B cell (primary cell): ENCODE measurements around the gene GADD45G. TPM values are rescaled to one million over a fixed set of nuclear protein-coding genes. Genes with fewer than 3 reads are reported as not detected.

Source experiments
- ATAC-seq: fragments of 200-7000 bp; cut with Tn5 transposase; one replicate; pipeline ENCODE4 v1.10.0; 2021; ENCODE audit warnings: low read depth, mild to moderate bottlenecking, moderate number of reproducible peaks, moderate library complexity
- CTCF ChIA-PET: fragments of 350-600 bp; sonication (Branson Sonifier 250); formaldehyde crosslinking; loops from one replicate; lab custom pipeline; 2021; ENCODE audit warnings: antibody characterized with exemption, inconsistent platforms; lab: Charles Lee
- POLR2A ChIA-PET: fragments of 350-600 bp; sonication (Branson Sonifier 250); formaldehyde crosslinking; loops from one replicate; lab custom pipeline; 2021; ENCODE audit warnings: antibody characterized with exemption; lab: Charles Lee
- DNase-seq: peaks from one replicate; pipeline ENCODE4 v3.0.0; 2013
- H2AFZ ChIP-seq: 2 replicates; pipeline ENCODE4 v1.6.1; 2012; ENCODE audit warnings: mild to moderate bottlenecking, low read depth, low read length; ENCODE audit not compliant: insufficient read depth, poor library complexity, severe bottlenecking
- H3K27ac ChIP-seq, 2 donors: 1 replicate in 1 of 2; 2 replicates in 1 of 2; pipeline ENCODE4 v1.5.1; 2012 to 2013; ENCODE audit warnings: low read length in 2 of 2, mild to moderate bottlenecking in 2 of 2, moderate library complexity in 1 of 2
- H3K27me3 ChIP-seq, 4 experiments: fragments of 200-600 bp in 1 of 4; sonication (generic) in 1 of 4; replicated peaks in 1 of 4; 1 replicate in 2 of 4; 2 replicates in 2 of 4; pipeline versions ENCODE4 v1.6.1 to v1.7.0; 2013 to 2016; ENCODE audit warnings: low read length in 3 of 4, mild to moderate bottlenecking in 2 of 4, mixed read lengths in 1 of 4, moderate library complexity in 1 of 4; ENCODE audit not compliant: insufficient read depth in 4 of 4, control insufficient read depth in 3 of 4; ENCODE audit errors: control extremely low read depth in 1 of 4
- H3K36me3 ChIP-seq, 2 experiments: replicated peaks in 1 of 2; 1 replicate in 1 of 2; 2 replicates in 1 of 2; pipeline versions ENCODE4 v1.6.1 to v1.7.1; 2013; ENCODE audit warnings: low read length in 1 of 2; ENCODE audit not compliant: insufficient read depth in 2 of 2, control insufficient read depth in 1 of 2; ENCODE audit errors: control extremely low read depth in 1 of 2, extremely low read depth in 1 of 2
- H3K4me1 ChIP-seq, 2 donors: fragments of 200-600 bp in 1 of 2; sonication (generic) in 1 of 2; 1 replicate in 1 of 2; 2 replicates in 1 of 2; pipeline versions ENCODE4 v1.5.1 to v1.6.1; 2013 to 2017; ENCODE audit warnings: low read length in 2 of 2; ENCODE audit not compliant: control insufficient read depth in 2 of 2, insufficient read depth in 2 of 2
- H3K4me2 ChIP-seq: replicated peaks from 2 replicates; pipeline ENCODE3; 2012; ENCODE audit warnings: mild to moderate bottlenecking, low read depth, low read length; ENCODE audit not compliant: poor library complexity, severe bottlenecking
- H3K4me3 ChIP-seq, 5 experiments: fragments of 200-600 bp in 1 of 5; sonication (generic) in 1 of 5; 1 replicate in 3 of 5; 2 replicates in 2 of 5; pipeline versions ENCODE4 v1.5.1 to v1.7.0; 2011 to 2016; ENCODE audit warnings: low read length in 4 of 5, mild to moderate bottlenecking in 4 of 5, low read depth in 2 of 5, control low read depth in 1 of 5, moderate library complexity in 1 of 5; ENCODE audit not compliant: insufficient read depth in 1 of 5; ENCODE audit errors: control extremely low read depth in 1 of 5, extremely low read depth in 1 of 5
- H3K79me2 ChIP-seq: fragments of 200-600 bp; sonication (generic); one replicate; pipeline ENCODE4 v1.6.0; 2016; ENCODE audit warnings: low read length; ENCODE audit not compliant: control insufficient read depth, insufficient read depth
- H3K9ac ChIP-seq: fragments of 200-600 bp; sonication (generic); 2 replicates; pipeline ENCODE4 v1.6.1; 2017; ENCODE audit warnings: mild to moderate bottlenecking, low read length, moderate library complexity
- H3K9me3 ChIP-seq, 3 donors: one replicate each; pipeline versions ENCODE4 v1.6.1 to v1.7.1; 2013; ENCODE audit warnings: low read length in 2 of 3; ENCODE audit not compliant: control insufficient read depth in 2 of 3, insufficient read depth in 1 of 3; ENCODE audit errors: control extremely low read depth in 1 of 3
- H4K20me1 ChIP-seq: 2 replicates; pipeline ENCODE4 v1.6.0; 2012; ENCODE audit warnings: mild to moderate bottlenecking, low read length; ENCODE audit not compliant: insufficient read depth, control insufficient read depth, poor library complexity, severe bottlenecking
- H3K27ac Mint-ChIP-seq: one replicate; pipeline ENCODE4 v1.8.0; 2021; ENCODE audit warnings: mixed read lengths
- H3K27me3 Mint-ChIP-seq: one replicate; pipeline ENCODE4 v1.8.0; 2021; ENCODE audit warnings: mixed read lengths
- H3K4me1 Mint-ChIP-seq: one replicate; pipeline ENCODE4 v1.8.0; 2021; ENCODE audit warnings: mixed read lengths
- H3K4me3 Mint-ChIP-seq: one replicate; pipeline ENCODE4 v1.8.0; 2021; ENCODE audit warnings: mixed read lengths
- H3K9me3 Mint-ChIP-seq: one replicate; pipeline ENCODE4 v1.8.0; 2022; ENCODE audit warnings: mixed read lengths; ENCODE audit not compliant: insufficient read depth
- CTCF ChIP-seq: fragments of 200-600 bp; IDR thresholded peaks from one replicate; pipeline ENCODE4 v1.8.0; 2022; ENCODE audit warnings: antibody characterized with exemption, mild to moderate bottlenecking
- EZH2 ChIP-seq: IDR thresholded peaks from 2 replicates; pipeline ENCODE4 v1.6.1; 2012; ENCODE audit warnings: borderline replicate concordance, low read depth, mild to moderate bottlenecking, moderate library complexity, low read length; ENCODE audit not compliant: insufficient read depth, poor library complexity, severe bottlenecking
- WGBS: methylation state at CpG from one replicate; pipeline ENCODE4 v1.1.5; 2013; ENCODE audit warnings: missing lambda C conversion rate; ENCODE audit not compliant: insufficient coverage; 5-methylcytosine and 5-hydroxymethylcytosine counted together
- intact Hi-C: fragments of 100-400 bp; cut with micrococcal nuclease; formaldehyde crosslinking; loops from one replicate; pipeline ENCODE4 v1.10.0; 2022
- polyA plus RNA-seq: library from polyadenylated mRNA; depleted of rRNA; stranded (reverse); fragments of >200 nt; gene quantifications from 2 replicates; pipeline ENCODE4 v1.2.3, GENCODE V29; 2012
- total RNA-seq, 2 donors: library from RNA; stranded (reverse); fragments of 120-200 nt in 1 of 2; gene quantifications; 1 replicate in 1 of 2; 2 replicates in 1 of 2; pipeline versions ENCODE4 v1.2.3 to v1.2.4, GENCODE V29; 2013 to 2022

The GADD45G gene
- total and polyA plus RNA-seq, 2 donors (not counting 1 experiment from before 2014, with no cell fraction given) = 4.3 to 5.9 TPM

- H3K4me3 Mint-ChIP-seq = no peak overlapping the region
- TF ChIP-seq EZH2 = no peak
- TF ChIP-seq CTCF = no peak
- CTCF ChIA-PET = no interaction called here
Observed at GRCh38 chr9:89639367-89639795, 34.6 kb downstream of the GADD45G start.

GRCh38 chr9:89639961-89640360, 35.1 kb downstream of the GADD45G start:
- ATAC-seq (no peak), DNase-seq (no peak)
- H3K9me3 Mint-ChIP-seq = no peaks in the 10 kb centered on the region
- Histone ChIP-seq H3K79me2 (no peaks in the 10 kb centered on the region), H3K9me3 (no peaks in the 10 kb centered on the region), H3K27me3 (peaks cover 0 to 3% (median 0%) of the 10 kb centered on the region in 4 experiments), H2AFZ (no peak overlapping the region), H4K20me1 (no peaks in the 10 kb centered on the region), H3K27ac (no peak overlapping the region), H3K4me2 (no peak overlapping the region), H3K4me3 (no peak overlapping the region), H3K9ac (no peak overlapping the region), H3K4me1 (no peaks in the 10 kb centered on the region), H3K36me3 (no peaks in the 10 kb centered on the region)
- TF ChIP-seq CTCF (no peak), EZH2 (no peak)
- POLR2A ChIA-PET = no interaction called here
- no peaks in the 10 kb centered on the region for H3K4me1 Mint-ChIP-seq
- H3K27me3 Mint-ChIP-seq = peaks cover 4% of the 10 kb centered on the region
- no peak overlapping the region for H3K27ac Mint-ChIP-seq
- CTCF ChIA-PET = no interaction called here
- H3K4me3 Mint-ChIP-seq = no peak overlapping the region
- 77% methylated on average over 1 of the region's 5 CpGs for WGBS
- intact Hi-C loops = no loop called here

More at GRCh38 chr9:89639367-89639795, 34.6 kb downstream of the GADD45G start:
- H3K4me1 ChIP-seq = no peaks in the 10 kb centered on the region
- no peak overlapping the region for H3K4me3 ChIP-seq
- no peak overlapping the region for H3K4me2 ChIP-seq
- DNase-seq (no peak), ATAC-seq (no peak)
- H3K36me3 ChIP-seq = no peaks in the 10 kb centered on the region
- H3K4me1 Mint-ChIP-seq = no peaks in the 10 kb centered on the region
- 94% methylated on average over 12 of the region's 13 CpGs for WGBS
- no peak overlapping the region for H3K27ac ChIP-seq
- no peaks in the 10 kb centered on the region for H3K79me2 ChIP-seq
- intact Hi-C loops = no loop called here
- H2AFZ ChIP-seq = no peak overlapping the region
- H3K9me3 Mint-ChIP-seq = no peaks in the 10 kb centered on the region
- no peaks in the 10 kb centered on the region for H3K27me3 ChIP-seq
- no peak overlapping the region for H3K9ac ChIP-seq
- H3K27me3 Mint-ChIP-seq = peaks cover 4% of the 10 kb centered on the region
- POLR2A ChIA-PET = no interaction called here
- H4K20me1 ChIP-seq = no peaks in the 10 kb centered on the region
- no peaks in the 10 kb centered on the region for H3K9me3 ChIP-seq
- H3K27ac Mint-ChIP-seq = no peak overlapping the region
